Activated CD8-positive, alpha-beta memory T cell treated with anti-CD3 and anti-CD28 coated beads for 24 hours (primary cell): ENCODE results near the gene TMEM92.
"Not testable (repeated sequence)": the region's sequence is repeated elsewhere in the genome, so short reads cannot be mapped to it uniquely, and the experiment has no call there.

ENCODE experiments used
- DNase-seq: peaks from one replicate; pipeline ENCODE4 v3.0.0-alpha.2; 2020

The TMEM92 gene

GRCh38 chr17:50303051-50303450, 28.8 kb downstream of the TMEM92 start:
- DNase-seq = no peak

- DNase-seq = no peak
These were observed 29.3 kb downstream of the TMEM92 start for GRCh38 chr17:50303596-50303995.

GRCh38 chr17:50304781-50305404, 30.6 kb downstream of the TMEM92 start:
- DNase-seq = no peak

- DNase-seq = no peak
These were observed 33.4 kb downstream of the TMEM92 start for GRCh38 chr17:50307654-50308053.

GRCh38 chr17:50308666-50309065, 34.4 kb downstream of the TMEM92 start:
- DNase-seq = no peak

- DNase-seq = no peak
These were observed 36.3 kb downstream of the TMEM92 start for GRCh38 chr17:50310455-50311111.

GRCh38 chr17:50311112-50311460, 36.8 kb downstream of the TMEM92 start:
- DNase-seq = no peak

GRCh38 chr17:50311483-50311882, 37.2 kb downstream of the TMEM92 start:
- no peak for DNase-seq

GRCh38 chr17:50312308-50312707, 38.0 kb downstream of the TMEM92 start:
- DNase-seq = no peak

DNA sequence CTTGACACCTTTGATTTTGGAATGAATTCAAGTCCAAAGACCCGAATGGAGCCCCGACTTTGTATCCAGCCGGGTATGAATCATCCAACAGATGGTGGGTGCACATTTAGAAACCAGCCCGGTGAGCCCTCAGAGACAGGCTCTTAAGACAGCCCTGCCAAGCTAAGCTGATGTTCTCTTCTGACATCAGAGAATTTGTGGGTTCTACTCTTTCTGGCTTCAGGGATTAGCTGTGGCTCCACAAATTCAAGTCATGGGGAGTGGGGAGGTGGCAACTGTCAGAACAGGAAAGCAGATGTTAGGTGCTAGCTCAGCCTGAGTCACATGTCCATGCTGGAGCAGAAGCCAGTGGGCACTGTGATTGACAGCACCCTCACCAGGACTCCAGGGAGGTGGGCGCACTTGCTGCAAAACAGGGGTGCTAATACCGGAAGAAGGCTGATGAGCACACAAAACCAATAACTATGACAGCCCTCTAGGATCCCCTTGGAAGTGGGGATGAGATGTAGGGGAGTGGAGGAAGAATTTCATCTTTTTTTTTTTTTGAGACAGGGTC, 40.3 kb downstream of the TMEM92 start:
- no peak for DNase-seq

DNA sequence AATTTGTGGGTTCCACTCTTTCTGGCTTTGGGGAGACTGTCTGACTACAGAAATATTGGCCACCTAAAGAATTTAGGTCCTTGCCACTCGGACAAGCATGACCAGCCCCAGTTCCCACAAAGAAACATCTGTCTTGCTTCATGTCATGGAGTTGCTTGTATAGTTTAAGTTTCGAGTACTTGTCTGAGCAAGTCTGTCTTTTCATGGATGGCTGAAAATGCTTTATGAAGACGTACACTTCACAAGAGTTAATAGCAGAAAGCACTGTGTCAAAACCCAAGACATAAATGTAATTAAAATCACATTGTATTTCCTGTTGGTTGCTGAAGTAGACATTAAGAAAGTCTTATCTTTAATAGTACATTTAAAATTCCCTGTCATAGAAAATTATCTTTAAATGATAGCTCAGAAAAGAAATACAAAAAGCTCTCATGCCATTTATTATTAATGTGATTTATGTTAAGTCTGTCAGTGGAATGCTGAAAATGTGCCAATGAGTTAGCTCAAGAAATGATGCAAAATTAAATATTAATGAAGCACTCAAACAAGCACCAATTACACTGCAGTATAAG, 41.8 kb downstream of the TMEM92 start:
- no peak for DNase-seq

GRCh38 chr17:50316660-50317059, 42.4 kb downstream of the TMEM92 start:
- not testable (repeated sequence) for DNase-seq

- DNase-seq = no peak
These were observed 42.9 kb downstream of the TMEM92 start for GRCh38 chr17:50317121-50317520.

DNA sequence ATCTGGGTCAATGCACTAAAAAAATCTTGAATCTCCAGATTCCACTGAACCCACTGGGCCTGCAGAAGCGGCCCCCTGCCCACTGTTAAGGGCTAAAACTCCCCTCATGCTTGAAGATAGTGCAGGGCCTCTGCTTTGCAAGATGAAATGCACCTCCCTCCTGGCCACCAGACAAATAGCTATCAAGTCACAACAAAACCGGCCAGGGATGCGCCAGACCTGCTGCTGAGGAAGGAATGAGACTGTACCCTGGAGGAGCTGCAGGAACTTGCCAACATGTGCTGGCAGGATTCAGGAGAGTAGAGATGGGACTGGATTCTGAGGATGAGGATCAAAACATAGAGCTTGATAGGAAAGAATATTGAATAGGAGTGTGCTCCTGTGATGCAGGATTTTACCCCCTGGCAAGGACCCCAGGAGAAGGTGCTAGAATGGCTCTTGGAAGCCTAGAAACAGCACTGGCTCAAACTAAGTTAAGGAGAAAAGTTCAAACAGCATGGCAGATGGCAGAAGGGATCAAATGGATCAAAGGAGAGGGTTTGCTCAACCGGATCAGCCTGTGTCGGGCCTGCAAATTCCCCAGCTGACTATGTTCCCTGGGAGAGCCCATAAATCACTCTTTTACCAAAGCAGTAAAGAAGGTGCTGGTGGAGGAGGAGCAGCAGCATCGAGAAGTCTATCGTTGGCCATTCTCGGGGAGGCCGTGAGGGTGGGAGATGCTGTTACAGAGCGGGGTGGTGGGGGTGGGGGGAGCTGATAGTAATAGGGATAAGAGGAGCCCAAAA, 44.4 kb downstream of the TMEM92 start:
- no peak for DNase-seq

GRCh38 chr17:50319306-50320004, 45.2 kb downstream of the TMEM92 start:
- no peak for DNase-seq

- no peak for DNase-seq
These were observed 48.0 kb downstream of the TMEM92 start for GRCh38 chr17:50322271-50322670.

- DNase-seq = no peak
These were observed 48.8 kb downstream of the TMEM92 start for GRCh38 chr17:50323060-50323459.

GRCh38 chr17:50325906-50326305, 51.6 kb downstream of the TMEM92 start:
- DNase-seq = no peak

DNA sequence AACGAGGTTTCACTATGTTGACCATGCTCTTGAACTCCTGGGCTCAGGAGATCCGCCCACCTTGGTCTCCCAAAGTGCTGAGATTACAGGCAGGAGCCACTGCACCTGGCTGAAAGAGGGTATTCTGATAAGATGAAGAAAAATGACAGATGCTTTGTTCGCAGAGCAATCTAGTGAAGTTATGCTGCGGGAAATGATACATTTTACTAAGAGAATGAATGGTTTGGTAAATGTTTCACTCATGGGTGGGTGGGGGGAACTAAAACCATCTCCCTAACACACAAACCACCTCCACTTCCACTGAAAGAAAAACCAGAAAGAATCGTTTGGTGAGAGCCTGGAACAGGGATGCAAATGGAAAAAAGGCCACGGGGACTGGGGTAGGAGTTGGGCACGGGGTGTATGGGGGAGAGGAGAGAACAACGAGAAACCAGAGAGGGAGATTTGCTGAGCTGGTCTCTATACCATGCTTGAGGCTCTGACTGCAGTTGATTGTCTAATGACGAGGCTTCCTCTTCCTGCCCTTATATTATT, 52.6 kb downstream of the TMEM92 start:
- no peak for DNase-seq

GRCh38 chr17:50328363-50329325, 54.4 kb downstream of the TMEM92 start:
- DNase-seq = no peak

DNA sequence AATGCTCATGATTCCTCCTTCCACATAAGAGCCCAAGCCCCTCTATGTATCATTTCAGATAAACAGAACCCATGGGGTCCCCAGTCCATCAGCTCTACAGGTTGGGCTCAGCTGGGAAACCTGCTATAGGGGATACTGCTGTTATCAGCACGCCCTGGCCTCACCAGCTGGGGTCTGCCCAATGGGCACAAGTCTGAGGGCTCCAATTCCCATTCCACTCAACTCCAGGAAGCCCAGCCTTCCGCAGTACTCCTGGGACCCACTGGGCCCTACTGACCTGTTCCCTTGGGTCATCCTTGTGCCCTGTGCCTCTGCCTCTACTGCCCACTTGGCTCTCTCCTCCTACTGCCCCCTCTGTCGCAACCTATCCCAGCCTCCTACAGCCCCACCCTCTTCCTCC, 55.5 kb downstream of the TMEM92 start:
- no peak for DNase-seq
